Spleen (tissue), 11 donors: ENCODE data around the gene CABS1. TPM values are rescaled to one million over a fixed set of nuclear protein-coding genes. Genes with fewer than 3 reads are reported as not detected.

Experiments
- DNase-seq: peaks from one replicate; pipeline ENCODE4 v3.0.0-alpha.2; 2020
- H3K27ac ChIP-seq, 8 donors: fragments of 200-600 bp; sonication (generic) in 7 of 8; 1 replicate in 4 of 8; 2 replicates in 4 of 8; pipeline versions ENCODE4 v1.5.0 to v1.8.0; 2016 to 2021; ENCODE audit warnings: inconsistent platforms in 4 of 8, mild to moderate bottlenecking in 4 of 8, moderate library complexity in 1 of 8
- H3K27me3 ChIP-seq, 7 donors: fragments of 200-600 bp; sonication (generic) in 6 of 7; replicated peaks in 1 of 7; 1 replicate in 4 of 7; 2 replicates in 3 of 7; pipeline versions ENCODE4 v1.5.0 to v1.8.0; 2016 to 2021; ENCODE audit warnings: inconsistent platforms in 3 of 7, mild to moderate bottlenecking in 1 of 7
- H3K36me3 ChIP-seq, 6 donors: fragments of 200-600 bp; sonication (generic) in 5 of 6; 1 replicate in 4 of 6; 2 replicates in 2 of 6; pipeline versions ENCODE4 v1.5.0 to v1.8.0; 2016 to 2021; ENCODE audit warnings: inconsistent platforms in 2 of 6
- H3K4me1 ChIP-seq, 6 donors: fragments of 200-600 bp; sonication (generic) in 5 of 6; 1 replicate in 3 of 6; 2 replicates in 3 of 6; pipeline versions ENCODE4 v1.5.0 to v1.8.0; 2016 to 2021; ENCODE audit warnings: inconsistent platforms in 3 of 6
- H3K4me3 ChIP-seq, 8 donors: fragments of 200-600 bp; sonication (generic) in 7 of 8; 1 replicate in 4 of 8; 2 replicates in 4 of 8; pipeline versions ENCODE4 v1.5.0 to v1.8.0; 2016 to 2021; ENCODE audit warnings: inconsistent platforms in 4 of 8, mild to moderate bottlenecking in 4 of 8, moderate library complexity in 2 of 8
- H3K9me3 ChIP-seq, 8 donors: fragments of 200-600 bp; sonication (generic) in 7 of 8; 1 replicate in 4 of 8; 2 replicates in 4 of 8; pipeline versions ENCODE4 v1.5.0 to v1.8.0; 2016 to 2021; ENCODE audit warnings: inconsistent platforms in 4 of 8
- POLR2A ChIP-seq, 3 donors: fragments of 450-650 bp; IDR thresholded peaks; one replicate each; pipeline ENCODE4 v1.5.1; 2017; ENCODE audit warnings: antibody characterized with exemption in 3 of 3, mild to moderate bottlenecking in 1 of 3
- POLR2AphosphoS5 ChIP-seq, 3 donors: sonication (generic); formaldehyde crosslinking; IDR thresholded peaks; one replicate each; pipeline ENCODE4 v1.5.1; 2017; ENCODE audit warnings: antibody characterized with exemption in 3 of 3
- WGBS, 5 donors: extraction: QIAGEN DNeasy Blood & Tissue Kit in 3 of 5; methylation state at CpG; one replicate each; pipeline versions ENCODE4 v1.1.5 to v1.1.7; 2013 to 2018; 5-methylcytosine and 5-hydroxymethylcytosine counted together
- intact Hi-C: fragments of 100-400 bp; cut with DNase I; formaldehyde crosslinking; loops from one replicate; pipeline ENCODE4 v1.15.0; 2023; ENCODE audit warnings: low total_unique reads
- polyA plus RNA-seq, 3 donors: library from polyadenylated mRNA; stranded (reverse); fragments of 200-250 nt; gene quantifications; one replicate each; pipeline ENCODE4 v1.2.1, GENCODE V29; 2013
- total RNA-seq, 7 donors: library from RNA; depleted of rRNA in 3 of 7; stranded (reverse); fragments of >200 nt in 3 of 7; fragmentation: NEBNext Ultra II Directional in 4 of 7; extraction: Animal tissue kit (Norgen Biotek cat#: 25700) in 4 of 7; gene quantifications; one replicate each; pipeline versions ENCODE4 v1.1.0 to v1.2.1, GENCODE V29; 2016 to 2021
- TF ChIP-seq, protein P1 (sequence below), 11 experiments: fragments of 200-600 bp in 7 of 11; fragments of 450-650 bp in 4 of 11; sonication (generic) in 4 of 11; IDR thresholded peaks in 8 of 11; conservative IDR thresholded peaks in 3 of 11; 1 replicate in 7 of 11; 2 replicates in 4 of 11; pipeline versions ENCODE4 v1.4.0 to v1.8.0; 2016 to 2021; ENCODE audit warnings: antibody characterized with exemption in 11 of 11, inconsistent platforms in 4 of 11, mild to moderate bottlenecking in 1 of 11
- donor health status: healthy with polysubstance abuse.
- donor health status: DM: no; HTN: no; CAD: no; lungs with moderate emphysema.
- donor health status: DM: no; HTN: no; CAD: no.
- donor health status: Bipolar disorder and iron deficiency.
- donor health status: healthy.
- donor health status: DM: no; HTN: no; CAD: no.
- donor health status: DM: yes; HTN: yes; CAD: no.

The CABS1 gene
- total and polyA plus RNA-seq, 10 donors = not detected

DNA sequence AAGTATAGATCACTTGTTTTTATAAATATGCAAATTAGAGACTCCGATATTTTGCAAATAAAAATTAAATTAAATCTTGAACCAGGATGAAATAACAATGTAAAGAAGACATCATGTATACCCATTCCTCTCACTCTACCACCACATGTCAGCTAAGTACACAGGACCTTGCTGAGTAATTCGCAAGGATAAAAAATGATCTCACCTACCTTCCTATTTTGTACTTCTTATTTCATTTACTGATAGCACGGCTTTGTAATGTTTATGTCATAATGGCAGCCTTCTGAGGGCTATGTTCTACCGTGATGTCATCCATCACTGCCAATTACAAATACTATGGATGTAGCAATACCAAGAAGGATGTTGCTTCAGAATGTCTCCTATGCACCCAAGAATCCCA, 37.2 kb downstream of the CABS1 start:
- intact Hi-C loops = no loop called here
- TF ChIP-seq POLR2AphosphoS5 (IDR thresholded peaks at IDR 0.05) (no peak), POLR2A (IDR thresholded peaks at IDR 0.05) (no peak)
- TF ChIP-seq, protein P1, sequence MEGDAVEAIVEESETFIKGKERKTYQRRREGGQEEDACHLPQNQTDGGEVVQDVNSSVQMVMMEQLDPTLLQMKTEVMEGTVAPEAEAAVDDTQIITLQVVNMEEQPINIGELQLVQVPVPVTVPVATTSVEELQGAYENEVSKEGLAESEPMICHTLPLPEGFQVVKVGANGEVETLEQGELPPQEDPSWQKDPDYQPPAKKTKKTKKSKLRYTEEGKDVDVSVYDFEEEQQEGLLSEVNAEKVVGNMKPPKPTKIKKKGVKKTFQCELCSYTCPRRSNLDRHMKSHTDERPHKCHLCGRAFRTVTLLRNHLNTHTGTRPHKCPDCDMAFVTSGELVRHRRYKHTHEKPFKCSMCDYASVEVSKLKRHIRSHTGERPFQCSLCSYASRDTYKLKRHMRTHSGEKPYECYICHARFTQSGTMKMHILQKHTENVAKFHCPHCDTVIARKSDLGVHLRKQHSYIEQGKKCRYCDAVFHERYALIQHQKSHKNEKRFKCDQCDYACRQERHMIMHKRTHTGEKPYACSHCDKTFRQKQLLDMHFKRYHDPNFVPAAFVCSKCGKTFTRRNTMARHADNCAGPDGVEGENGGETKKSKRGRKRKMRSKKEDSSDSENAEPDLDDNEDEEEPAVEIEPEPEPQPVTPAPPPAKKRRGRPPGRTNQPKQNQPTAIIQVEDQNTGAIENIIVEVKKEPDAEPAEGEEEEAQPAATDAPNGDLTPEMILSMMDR (IDR thresholded peaks at IDR 0.05 in 8 of 11, conservative IDR thresholded peaks at IDR 0.05 in 3 of 11) = no peak
- Histone ChIP-seq H3K27me3 (no peaks in the 10 kb centered on the region), H3K27ac (no peak overlapping the region), H3K36me3 (no peaks in the 10 kb centered on the region), H3K4me3 (no peak overlapping the region), H3K4me1 (no peaks in the 10 kb centered on the region), H3K9me3 (peaks cover 0 to 5% (median 0%) of the 10 kb centered on the region in 8 donors)
- DNase-seq = no peak
- WGBS, 5 donors = 81 to 88% (median 85%) methylated on average over 4 of the region's 4 CpGs

GRCh38 chr4:70372760-70373159, 38.0 kb downstream of the CABS1 start:
- WGBS, 5 donors = 67 to 88% (median 72%) methylated on average over 3 of the region's 3 CpGs
- no peak overlapping the region for H3K4me3 ChIP-seq
- TF ChIP-seq POLR2AphosphoS5 (IDR thresholded peaks at IDR 0.05) (no peak), POLR2A (IDR thresholded peaks at IDR 0.05) (no peak)
- TF ChIP-seq, protein P1 (IDR thresholded peaks at IDR 0.05 in 8 of 11, conservative IDR thresholded peaks at IDR 0.05 in 3 of 11) = no peak

DNA sequence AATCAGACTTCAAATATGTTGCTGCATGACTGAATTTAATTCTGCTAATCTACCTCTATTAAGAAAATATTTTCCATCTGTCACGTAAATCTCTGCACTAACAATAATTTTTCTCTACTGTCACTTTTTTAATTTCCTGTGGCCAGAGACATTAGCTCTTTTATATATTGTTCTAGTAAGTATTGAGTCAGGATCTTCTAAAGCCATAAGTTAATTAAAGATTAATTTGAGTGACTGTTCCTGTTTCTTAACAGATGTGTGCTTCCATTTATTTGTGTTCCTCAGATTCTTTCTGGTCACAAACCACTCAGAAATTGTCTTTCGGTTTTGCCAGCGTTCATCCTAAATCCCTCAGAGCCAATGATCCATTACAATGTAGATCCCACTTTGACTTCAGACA, 45.8 kb downstream of the CABS1 start:
- H3K4me3 ChIP-seq = no peak overlapping the region
- H3K4me1 ChIP-seq = no peaks in the 10 kb centered on the region
- H3K27ac ChIP-seq = no peak overlapping the region
- WGBS, 5 donors = 69 to 81% (median 73%) methylated on average over 3 of the region's 3 CpGs
- intact Hi-C loops = no loop called here
- no peaks in the 10 kb centered on the region for H3K27me3 ChIP-seq
- no peak for DNase-seq
- TF ChIP-seq POLR2A (IDR thresholded peaks at IDR 0.05) (no peak), POLR2AphosphoS5 (IDR thresholded peaks at IDR 0.05) (no peak)
- TF ChIP-seq, protein P1 (IDR thresholded peaks at IDR 0.05 in 8 of 11, conservative IDR thresholded peaks at IDR 0.05 in 3 of 11) = no peak
- no peaks in the 10 kb centered on the region for H3K9me3 ChIP-seq
- H3K36me3 ChIP-seq = no peaks in the 10 kb centered on the region

More at GRCh38 chr4:70372760-70373159, 38.0 kb downstream of the CABS1 start:
- Histone ChIP-seq H3K27ac (no peak overlapping the region), H3K9me3 (peaks cover 0 to 5% (median 0%) of the 10 kb centered on the region in 8 donors), H3K4me1 (no peaks in the 10 kb centered on the region), H3K36me3 (no peaks in the 10 kb centered on the region), H3K27me3 (no peaks in the 10 kb centered on the region)
- intact Hi-C loops = no loop called here
- DNase-seq = no peak

DNA sequence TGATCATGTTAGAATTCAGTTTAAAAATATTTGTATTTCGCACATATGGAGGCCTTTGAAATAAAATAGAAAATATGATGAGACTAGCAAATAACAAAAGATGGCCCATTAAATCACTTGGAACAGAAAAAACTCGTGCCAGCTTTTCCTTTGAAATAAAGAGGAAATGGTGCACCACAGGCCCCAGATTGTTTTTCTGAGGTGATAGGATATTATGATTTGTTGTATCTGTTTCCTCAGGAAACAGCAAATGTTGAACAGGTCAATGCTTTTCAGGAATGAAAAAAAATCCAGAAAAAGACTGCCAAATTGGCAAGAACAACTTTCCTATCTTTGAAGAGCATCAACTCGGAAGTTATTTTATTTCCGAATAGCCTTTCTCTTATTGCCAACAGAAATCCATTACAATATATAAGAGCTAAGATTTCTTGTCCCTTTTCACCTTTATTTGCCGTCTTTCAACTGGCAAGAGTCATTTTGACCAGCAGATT, 48.0 kb downstream of the CABS1 start, which contains the start of gene SMR3B:
TSS of gene SMR3B (plus strand) at position 441 of the 491 bp plus-strand sequence. CDS start 1,380 bp downstream, outside the sequence.
- WGBS, 5 donors = 53 to 60% (median 54%) methylated on average over 5 of the region's 5 CpGs
- no peaks in the 10 kb centered on the region for H3K9me3 ChIP-seq
- intact Hi-C loops = no loop called here

More for the DNA sequence above, 48.0 kb downstream of the CABS1 start, which contains the start of gene SMR3B:
- no peak for DNase-seq
- Histone ChIP-seq H3K27me3 (peaks cover 0 to 9% (median 0%) of the 10 kb centered on the region in 7 donors), H3K27ac (no peak within 1 kb of the TSS), H3K4me1 (no peaks in the 10 kb centered on the region), H3K4me3 (no peak within 1 kb of the TSS), H3K36me3 (no peaks in the 10 kb centered on the region)
- TF ChIP-seq POLR2AphosphoS5 (IDR thresholded peaks at IDR 0.05) (no peak), POLR2A (IDR thresholded peaks at IDR 0.05) (no peak)
- TF ChIP-seq, protein P1 (IDR thresholded peaks at IDR 0.05 in 8 of 11, conservative IDR thresholded peaks at IDR 0.05 in 3 of 11) = no peak

Other genes starting within 250 kb of the CABS1 start
- not detected for gene PRR27, start 180.7 kb upstream of the CABS1 start, total RNA-seq
- gene PRR27, start 180.7 kb upstream of the CABS1 start, polyA plus RNA-seq = not detected
- not detected for gene ODAM, start 139.3 kb upstream of the CABS1 start, total RNA-seq
- gene ODAM, start 139.3 kb upstream of the CABS1 start, polyA plus RNA-seq = 1 to 10 TPM in 1 of 3 donors, under 1 TPM in 1, not detected in 1; 0.22 to 2.0 TPM
- 10 to 100 TPM in 2 of 7 donors, 1 to 10 TPM in 5; 2.8 to 23.6 (median 9.5) TPM for gene FDCSP, start 108.9 kb upstream of the CABS1 start, total RNA-seq
- 1,000 to 10,000 TPM in 1 of 3 donors, 100 to 1,000 TPM in 1, 10 to 100 TPM in 1; 31.9 to 1,396 (median 424) TPM for gene FDCSP, start 108.9 kb upstream of the CABS1 start, polyA plus RNA-seq
- not detected for gene CSN3, start 92.4 kb upstream of the CABS1 start, total RNA-seq
- gene CSN3, start 92.4 kb upstream of the CABS1 start, polyA plus RNA-seq = under 1 TPM in 2 of 3 donors, not detected in 1; 0.30 to 0.52 TPM
- not detected for gene SMR3A, start 25.8 kb downstream of the CABS1 start, total RNA-seq
- not detected for gene SMR3A, start 25.8 kb downstream of the CABS1 start, polyA plus RNA-seq
- gene SMR3B, start 48.1 kb downstream of the CABS1 start, total RNA-seq = not detected
- gene SMR3B, start 48.1 kb downstream of the CABS1 start, polyA plus RNA-seq = not detected
- not detected for gene OPRPN, start 63.0 kb downstream of the CABS1 start, total RNA-seq
- gene OPRPN, start 63.0 kb downstream of the CABS1 start, polyA plus RNA-seq = not detected
- not detected for gene MUC7, start 137.2 kb downstream of the CABS1 start, total RNA-seq
- not detected for gene MUC7, start 137.2 kb downstream of the CABS1 start, polyA plus RNA-seq
- not detected for gene AMTN, start 183.6 kb downstream of the CABS1 start, total RNA-seq
- not detected for gene AMTN, start 183.6 kb downstream of the CABS1 start, polyA plus RNA-seq